ENCODE measurements around the gene FOXL2NB.

Gene FOXL2NB

DNA sequence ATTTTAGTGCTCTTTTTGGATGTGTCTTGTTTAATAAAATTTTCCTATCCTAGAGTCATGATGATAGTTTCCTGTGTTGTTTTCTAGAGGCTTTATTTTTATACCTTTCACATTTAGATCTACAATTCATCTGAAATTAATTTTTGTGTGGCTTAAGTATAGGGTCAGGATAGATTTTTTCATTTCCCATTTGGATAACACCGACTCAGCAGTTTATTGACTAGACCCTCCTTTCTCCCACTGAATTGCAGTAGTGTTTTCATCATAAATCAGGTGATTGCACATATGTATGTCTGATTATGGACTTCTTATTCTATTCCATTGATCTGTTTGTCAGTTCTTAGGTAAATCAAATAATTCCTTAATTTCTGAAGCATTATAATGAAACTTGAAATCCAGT lies 48.7 kb downstream of the FOXL2NB start:
- no peak for DNase-seq (ENCODE audit: low read depth in 2 of 2)
